Measurements from ENCODE around the gene P4HA3.

P4HA3 gene

GRCh38 chr11:74316772-74317505 lies 5.5 kb upstream of the P4HA3 start:
- no peak for DNase-seq

- no peak for DNase-seq
Measured at GRCh38 chr11:74312326-74312725, 886 bp upstream of the P4HA3 start.

- DNase-seq: no peak
Measured at GRCh38 chr11:74310857-74311256, 583 bp downstream of the P4HA3 start.

GRCh38 chr11:74307434-74307833 lies 4.0 kb downstream of the P4HA3 start:
- no peak for DNase-seq

GRCh38 chr11:74306435-74307175 lies 4.8 kb downstream of the P4HA3 start:
- DNase-seq: no peak

GRCh38 chr11:74299015-74299414 lies 12.4 kb downstream of the P4HA3 start:
- DNase-seq: no peak

- no peak for DNase-seq
Measured at GRCh38 chr11:74297484-74297883, 14.0 kb downstream of the P4HA3 start.

GRCh38 chr11:74288911-74289310 lies 22.5 kb downstream of the P4HA3 start:
- DNase-seq: no peak

- no peak for DNase-seq
Measured at GRCh38 chr11:74288161-74288560, 23.3 kb downstream of the P4HA3 start.

GRCh38 chr11:74284466-74284865 lies 27.0 kb downstream of the P4HA3 start:
- no peak for DNase-seq

GRCh38 chr11:74283580-74284180 lies 27.8 kb downstream of the P4HA3 start:
- DNase-seq: no peak

GRCh38 chr11:74282914-74283371 lies 28.5 kb downstream of the P4HA3 start:
- DNase-seq: no peak

- DNase-seq: no peak
Measured at GRCh38 chr11:74282421-74282820, 29.0 kb downstream of the P4HA3 start.

- DNase-seq: no peak
Measured at GRCh38 chr11:74280494-74280893, 30.9 kb downstream of the P4HA3 start.

- no peak for DNase-seq
Measured at GRCh38 chr11:74279256-74279655, 32.2 kb downstream of the P4HA3 start.

GRCh38 chr11:74278721-74279161 lies 32.7 kb downstream of the P4HA3 start:
- no peak for DNase-seq

- no peak for DNase-seq
Measured at GRCh38 chr11:74278103-74278502, 33.3 kb downstream of the P4HA3 start.

GRCh38 chr11:74276581-74276980 lies 34.9 kb downstream of the P4HA3 start:
- DNase-seq: no peak

GRCh38 chr11:74272276-74272675 lies 39.2 kb downstream of the P4HA3 start:
- no peak for DNase-seq

- no peak for DNase-seq
Measured at GRCh38 chr11:74269161-74269811, 42.2 kb downstream of the P4HA3 start.

- DNase-seq: no peak
Measured at GRCh38 chr11:74268456-74268855, 43.0 kb downstream of the P4HA3 start.

GRCh38 chr11:74267014-74267413 lies 44.4 kb downstream of the P4HA3 start:
- DNase-seq: no peak

- no peak for DNase-seq
Measured at GRCh38 chr11:74265256-74265655, 46.2 kb downstream of the P4HA3 start.
